Measurements from ENCODE around the gene CXCL3.

DNA sequence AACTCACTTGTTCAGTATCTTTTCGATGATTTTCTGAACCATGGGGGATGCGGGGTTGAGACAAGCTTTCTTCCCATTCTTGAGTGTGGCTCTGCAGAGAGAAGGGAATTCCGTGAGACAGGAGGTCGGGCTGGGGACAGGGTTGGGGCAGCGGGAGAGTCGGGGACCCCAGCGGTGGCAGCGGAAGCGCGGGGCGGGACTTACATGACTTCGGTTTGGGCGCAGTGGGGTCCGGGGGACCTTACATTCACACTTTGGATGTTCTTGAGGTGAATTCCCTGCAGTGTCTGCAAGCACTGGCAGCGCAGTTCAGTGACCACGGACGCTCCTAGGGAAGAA lies 434 bp downstream of the CXCL3 start:
- TF ChIP-seq CTCF (conservative IDR thresholded peaks at IDR 0.05 in 1 of 2, IDR thresholded peaks at IDR 0.05 in 1 of 2; ENCODE audit: low read depth in 1 of 2, low read length in 2 of 2) (no peak), EZH2 (IDR thresholded peaks at IDR 0.05; ENCODE audit: low read length, missing control alignments) (no peak)
